AG04450 (cell line): ENCODE results near the gene CTAGE1. TPM values are rescaled to one million over a fixed set of nuclear protein-coding genes. Genes with fewer than 3 reads are reported as not detected.

Source experiments
- CTCF ChIA-PET: fragments of 300-600, 350-600 bp; formaldehyde crosslinking; extraction: SDS; loops from one replicate; lab custom pipeline; 2022; ENCODE audit warnings: antibody characterized with exemption, inconsistent platforms; lab: Charles Lee
- POLR2A ChIA-PET: fragments of 350-600 bp; formaldehyde crosslinking; extraction: SDS; loops from one replicate; lab custom pipeline; 2021; ENCODE audit warnings: antibody characterized with exemption, inconsistent platforms; lab: Yijun Ruan, JAX
- DNase-seq: peaks from one replicate; pipeline ENCODE4 v3.0.0-alpha.2; 2011; ENCODE audit warnings: low read depth, low spot score
- H3K27ac ChIP-seq: one replicate; pipeline ENCODE4 v1.5.1; 2012; ENCODE audit warnings: low read depth, low read length, control low read depth
- H3K27me3 ChIP-seq: one replicate; pipeline ENCODE4 v1.6.0; 2012; ENCODE audit warnings: low read length; ENCODE audit not compliant: control insufficient read depth, insufficient read depth
- H3K4me3 ChIP-seq: 2 replicates; pipeline ENCODE4 v1.5.1; 2011; ENCODE audit warnings: mild to moderate bottlenecking, low read depth, low read length, control low read depth
- H3K9me3 ChIP-seq: 2 replicates; pipeline ENCODE4 v1.5.1; 2012; ENCODE audit warnings: low read length; ENCODE audit not compliant: control insufficient read depth, insufficient read depth
- polyA plus RNA-seq: library from polyadenylated mRNA; depleted of rRNA; stranded (reverse); fragments of >200 nt; gene quantifications from 2 replicates; pipeline ENCODE4 v1.2.3, GENCODE V29; 2011
- TF ChIP-seq, protein P1 (sequence below): IDR thresholded peaks from 2 replicates; pipeline ENCODE4 v1.5.1; 2011; ENCODE audit warnings: low read depth, low read length, control low read depth, inconsistent platforms

CTAGE1 gene
- polyA plus RNA-seq, 1 experiment = not detected

DNA sequence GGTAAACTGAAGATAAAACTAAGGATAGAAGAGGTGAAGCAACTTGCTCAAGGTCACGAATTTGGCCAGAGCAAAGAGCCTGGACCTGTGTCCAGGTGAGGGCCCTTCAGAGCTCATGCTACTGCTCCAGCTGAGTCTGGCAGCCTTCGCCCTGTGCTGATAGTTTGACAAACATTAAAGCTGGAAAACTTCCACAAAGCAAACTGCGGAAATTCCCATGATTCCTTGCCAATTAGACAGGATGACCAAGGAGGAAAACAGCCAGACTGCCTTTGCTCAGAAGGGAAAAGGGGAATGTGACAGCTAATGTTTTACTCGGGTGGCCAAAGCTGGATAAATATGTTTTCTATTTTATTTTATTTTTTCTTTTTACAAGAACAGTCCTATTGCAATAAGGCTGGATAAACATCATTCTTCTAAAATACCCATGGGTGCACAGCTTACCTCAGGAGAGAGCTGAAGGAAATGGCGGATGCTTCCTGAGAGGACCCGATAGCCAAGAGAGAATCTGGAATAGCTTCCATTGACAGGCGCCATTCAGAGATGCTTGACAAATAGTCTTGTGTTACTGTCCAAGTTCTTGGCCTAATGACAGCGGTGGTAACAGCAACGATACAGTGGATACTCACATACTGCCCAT lies 5.3 kb upstream of the CTAGE1 start:
- TF ChIP-seq, protein P1, sequence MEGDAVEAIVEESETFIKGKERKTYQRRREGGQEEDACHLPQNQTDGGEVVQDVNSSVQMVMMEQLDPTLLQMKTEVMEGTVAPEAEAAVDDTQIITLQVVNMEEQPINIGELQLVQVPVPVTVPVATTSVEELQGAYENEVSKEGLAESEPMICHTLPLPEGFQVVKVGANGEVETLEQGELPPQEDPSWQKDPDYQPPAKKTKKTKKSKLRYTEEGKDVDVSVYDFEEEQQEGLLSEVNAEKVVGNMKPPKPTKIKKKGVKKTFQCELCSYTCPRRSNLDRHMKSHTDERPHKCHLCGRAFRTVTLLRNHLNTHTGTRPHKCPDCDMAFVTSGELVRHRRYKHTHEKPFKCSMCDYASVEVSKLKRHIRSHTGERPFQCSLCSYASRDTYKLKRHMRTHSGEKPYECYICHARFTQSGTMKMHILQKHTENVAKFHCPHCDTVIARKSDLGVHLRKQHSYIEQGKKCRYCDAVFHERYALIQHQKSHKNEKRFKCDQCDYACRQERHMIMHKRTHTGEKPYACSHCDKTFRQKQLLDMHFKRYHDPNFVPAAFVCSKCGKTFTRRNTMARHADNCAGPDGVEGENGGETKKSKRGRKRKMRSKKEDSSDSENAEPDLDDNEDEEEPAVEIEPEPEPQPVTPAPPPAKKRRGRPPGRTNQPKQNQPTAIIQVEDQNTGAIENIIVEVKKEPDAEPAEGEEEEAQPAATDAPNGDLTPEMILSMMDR = no peak
- DNase-seq = peak; percentile 42
- H3K4me3 ChIP-seq = no peak overlapping the region
- POLR2A ChIA-PET = no interaction called here
- peaks cover 7% of the 10 kb centered on the region; the same call in 1 of the 2 replicates for H3K9me3 ChIP-seq
- no peaks in the 10 kb centered on the region for H3K27me3 ChIP-seq
- peak overlapping the region; percentile 4 for H3K27ac ChIP-seq
- CTCF ChIA-PET = no interaction called here

DNA sequence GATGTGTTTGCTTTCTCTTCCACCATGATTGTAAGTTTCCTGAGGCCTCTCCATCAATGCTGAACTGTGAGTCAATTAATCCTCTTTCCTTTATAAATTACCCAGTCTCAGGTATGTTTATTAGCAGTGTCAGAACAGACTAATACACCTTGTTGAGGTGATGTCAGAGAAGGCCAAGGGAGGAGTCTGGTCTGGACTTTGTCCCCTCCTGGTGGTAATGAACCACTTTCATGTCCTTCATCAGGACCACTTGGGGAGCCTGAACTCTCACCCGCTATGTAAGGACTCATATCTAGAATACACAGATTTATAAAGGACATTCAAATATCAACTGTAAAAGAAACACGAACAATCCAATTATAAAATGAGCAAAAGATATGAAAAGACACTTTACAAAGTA lies 2.9 kb upstream of the CTAGE1 start:
- ChIA-PET POLR2A (no interaction called here), CTCF (no interaction called here)
- peaks cover 11% of the 10 kb centered on the region for H3K9me3 ChIP-seq
- no peak overlapping the region for H3K4me3 ChIP-seq
- TF ChIP-seq, protein P1 = no peak
- DNase-seq = no peak
- H3K27ac ChIP-seq = no peak overlapping the region
- H3K27me3 ChIP-seq = no peaks in the 10 kb centered on the region

DNA sequence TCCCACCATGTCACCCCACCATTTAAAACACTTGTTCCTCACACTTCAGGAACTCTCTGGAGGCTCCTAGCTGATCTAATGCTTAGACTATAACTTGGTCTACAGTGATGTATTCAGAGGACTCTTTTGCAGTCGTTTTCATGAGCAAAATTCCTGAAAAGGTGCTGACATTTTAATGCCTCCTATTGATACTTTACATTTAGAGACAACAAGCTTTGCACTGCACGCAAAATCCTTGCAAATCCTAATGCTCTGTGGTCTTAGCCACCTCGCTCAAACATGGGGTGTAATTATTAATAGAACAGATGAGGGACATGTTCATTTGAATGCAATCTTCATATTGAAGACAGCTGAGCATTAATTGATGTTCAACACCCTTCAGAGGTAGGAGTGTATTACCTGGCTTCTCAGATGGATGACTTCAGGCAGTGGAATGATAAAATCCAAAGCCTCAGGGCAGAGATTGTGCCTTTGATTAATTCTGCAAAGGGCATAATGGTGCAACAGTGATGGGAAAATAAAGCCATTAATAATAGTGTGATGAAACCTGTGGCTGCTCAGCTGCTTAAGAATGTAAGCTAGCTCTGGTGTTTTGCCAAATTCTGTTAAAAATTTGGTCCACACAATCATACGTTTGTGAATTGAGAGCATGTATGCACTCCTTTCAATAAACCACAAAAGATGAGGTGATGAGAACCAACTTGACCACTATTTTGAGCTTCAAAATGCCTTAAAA lies 5.4 kb downstream of the CTAGE1 start:
- DNase-seq = no peak
- Histone ChIP-seq H3K27me3 (peaks cover 10% of the 10 kb centered on the region), H3K9me3 (no peaks in the 10 kb centered on the region), H3K27ac (no peak overlapping the region), H3K4me3 (no peak overlapping the region)
- CTCF ChIA-PET = interaction anchor here (1.2 kb wide), 1 partner anchor 59 kb away, joined by 5 read pairs; no protein-coding TSS in a partner anchor
- TF ChIP-seq, protein P1 = no peak
- POLR2A ChIA-PET = no interaction called here

DNA sequence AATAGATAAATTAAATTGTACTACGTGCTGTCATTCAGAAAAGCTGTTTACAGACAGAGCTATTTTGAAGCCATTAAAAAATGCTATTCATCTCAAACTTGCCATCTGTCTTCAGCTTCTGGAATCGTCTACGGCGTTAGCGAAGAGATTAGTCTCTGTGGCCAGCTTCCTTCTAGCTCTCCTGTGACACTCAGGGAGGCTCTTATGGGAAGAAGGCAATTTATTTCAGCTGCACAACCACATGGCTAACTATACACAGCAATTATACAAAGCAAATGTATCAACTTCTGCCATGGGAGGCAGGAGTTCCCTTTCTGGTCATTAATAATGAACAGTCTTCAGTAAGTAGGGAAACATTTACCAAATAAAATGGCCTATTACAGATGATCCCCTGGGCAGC lies 6.3 kb downstream of the CTAGE1 start:
- no peak for DNase-seq
- ChIA-PET CTCF (no interaction called here), POLR2A (no interaction called here)
- no peak overlapping the region for H3K4me3 ChIP-seq
- 0 out of 2 replicates have a peak, but pooled peaks cover under 1% of the 10 kb centered on the region for H3K9me3 ChIP-seq
- TF ChIP-seq, protein P1 = no peak
- no peak overlapping the region for H3K27ac ChIP-seq
- H3K27me3 ChIP-seq = peaks cover 10% of the 10 kb centered on the region

DNA sequence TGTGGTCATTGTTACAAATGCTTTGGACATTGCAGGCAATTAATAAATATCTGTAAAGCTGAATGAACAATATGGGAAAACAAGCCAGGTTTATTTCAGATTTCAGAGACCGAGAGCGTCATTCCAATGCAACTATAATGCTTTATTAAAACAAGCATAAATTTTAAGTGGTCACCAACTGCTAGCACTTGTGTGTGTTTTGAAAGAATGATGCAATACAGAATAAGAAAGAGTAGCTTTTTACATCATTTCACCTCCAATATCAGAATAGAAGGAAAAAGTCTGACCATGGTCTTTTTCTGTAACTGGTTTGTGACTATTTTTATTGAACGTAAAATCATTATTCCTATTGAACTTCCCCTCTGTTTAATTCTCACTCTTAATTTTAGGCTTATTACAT lies 7.6 kb downstream of the CTAGE1 start:
- Histone ChIP-seq H3K9me3 (peaks cover 5% of the 10 kb centered on the region; the same call in 1 of the 2 replicates), H3K27ac (no peak overlapping the region), H3K27me3 (peaks cover 10% of the 10 kb centered on the region), H3K4me3 (no peak overlapping the region)
- POLR2A ChIA-PET = no interaction called here
- CTCF ChIA-PET = no interaction called here
- TF ChIP-seq, protein P1 = no peak
- DNase-seq = no peak
